Measurements from ENCODE around the gene FANCM.

GRCh38 chr14:45156067-45156466 lies 20.3 kb downstream of the FANCM start:
- TF ChIP-seq LEF1 (IDR thresholded peaks at IDR 0.05; ENCODE audit: borderline replicate concordance) (no peak), FOXA1 (IDR thresholded peaks at IDR 0.05) (no peak), SUZ12 (IDR thresholded peaks at IDR 0.05) (no peak)
